K562 (cell line): ENCODE measurements around the gene DCAF17. TPM values are rescaled to one million over a fixed set of nuclear protein-coding genes. Genes with fewer than 3 reads are reported as not detected.

ENCODE experiments used
- ARHGAP35 ChIP-seq: fragments of 450-650 bp; IDR thresholded peaks from 2 replicates; pipeline ENCODE4 v1.6.1; 2018; ENCODE audit not compliant: partially characterized antibody
- BDP1 ChIP-seq: IDR thresholded peaks from 3 replicates; pipeline ENCODE4 v1.6.1; 2011; ENCODE audit not compliant: insufficient read length, insufficient read depth
- CBFA2T2 ChIP-seq: fragments of 450-650 bp; conservative IDR thresholded peaks from 2 replicates; pipeline ENCODE4 v1.6.1; 2017; ENCODE audit warnings: mild to moderate bottlenecking
- CSDE1 ChIP-seq, 2 experiments: fragments of 450-650 bp; IDR thresholded peaks; 2 replicates each; pipeline ENCODE4 v1.6.1; 2016; ENCODE audit warnings: mild to moderate bottlenecking in 1 of 2
- CTBP1 ChIP-seq: fragments of 450-650 bp; IDR thresholded peaks from 2 replicates; pipeline ENCODE4 v1.6.1; 2016; ENCODE audit warnings: borderline replicate concordance
- DNMT1 ChIP-seq: fragments of 450-650 bp; IDR thresholded peaks from 2 replicates; pipeline ENCODE4 v1.6.1; 2016; ENCODE audit warnings: antibody characterized with exemption, mild to moderate bottlenecking
- GTF2F1 ChIP-seq: IDR thresholded peaks from 2 replicates; pipeline ENCODE4 v1.6.1; 2011; ENCODE audit warnings: low read depth, low read length, improper control_type of control experiment
- HDAC6 ChIP-seq: IDR thresholded peaks from 2 replicates; pipeline ENCODE4 v1.6.1; 2012; ENCODE audit warnings: low read depth, mild to moderate bottlenecking, control low read depth, inconsistent platforms, low read length, moderate library complexity
- HEY1 ChIP-seq: fragments of 250-450 bp; sonication (Bioruptor Pico); IDR thresholded peaks from 2 replicates; pipeline ENCODE4 v1.5.0; 2020; ENCODE audit warnings: mild to moderate bottlenecking, moderate library complexity, borderline replicate concordance
- HIVEP1 ChIP-seq: fragments of 250-450 bp; sonication (Bioruptor Pico); IDR thresholded peaks from 2 replicates; pipeline ENCODE4 v1.4.0; 2020; ENCODE audit warnings: mild to moderate bottlenecking
- HMG20A ChIP-seq: fragments of 450-650 bp; formaldehyde crosslinking; conservative IDR thresholded peaks from 2 replicates; pipeline ENCODE4 v1.4.0; 2020; ENCODE audit warnings: mild to moderate bottlenecking, mixed read lengths
- HMGN3 ChIP-seq: IDR thresholded peaks from 2 replicates; pipeline ENCODE4 v1.6.1; 2011; ENCODE audit warnings: borderline replicate concordance, low read depth, mild to moderate bottlenecking, mixed read lengths, low read length; ENCODE audit not compliant: insufficient read length; ENCODE audit errors: extremely low read depth
- JUNB ChIP-seq: fragments of 450-650 bp; formaldehyde crosslinking; conservative IDR thresholded peaks from 2 replicates; pipeline ENCODE4 v1.4.0; 2020; ENCODE audit warnings: mild to moderate bottlenecking
- KAT8 ChIP-seq: fragments of 450-650 bp; IDR thresholded peaks from 2 replicates; pipeline ENCODE4 v1.6.1; 2016; ENCODE audit warnings: low read depth, mild to moderate bottlenecking
- KLF13 ChIP-seq: fragments of 450-650 bp; IDR thresholded peaks from 2 replicates; pipeline ENCODE4 v1.6.1; 2016; ENCODE audit warnings: missing genetic modification characterization, low read depth, mild to moderate bottlenecking, missing compliant biosample characterization, moderate library complexity, borderline replicate concordance
- MCM7 ChIP-seq, 2 experiments: fragments of 450-650 bp; IDR thresholded peaks; 2 replicates each; pipeline ENCODE4 v1.6.1; 2016 to 2018
- NEUROD1 ChIP-seq: fragments of 150-350 bp; IDR thresholded peaks from 2 replicates; pipeline ENCODE4 v1.6.1; 2014; ENCODE audit warnings: borderline replicate concordance, low read length, low read depth; ENCODE audit not compliant: partially characterized antibody
- NFE2 ChIP-seq: IDR thresholded peaks from 2 replicates; pipeline ENCODE4 v1.6.1; 2014; ENCODE audit warnings: antibody characterized with exemption, low read depth
- POLR3A ChIP-seq: IDR thresholded peaks from 2 replicates; pipeline ENCODE4 v1.6.1; 2011; ENCODE audit warnings: borderline replicate concordance, mild to moderate bottlenecking, moderate library complexity; ENCODE audit not compliant: insufficient read length, insufficient read depth; ENCODE audit errors: extremely low read depth
- PRMT5 ChIP-seq: sonication (generic); formaldehyde crosslinking; IDR thresholded peaks from 2 replicates; pipeline ENCODE4 v1.5.0; 2020; ENCODE audit warnings: missing genetic modification reagents
- RBM14 ChIP-seq: fragments of 200-400 bp; formaldehyde crosslinking; IDR thresholded peaks from 2 replicates; pipeline ENCODE4 v1.6.1; 2018; ENCODE audit warnings: low read depth, mild to moderate bottlenecking, low read length, moderate library complexity, borderline replicate concordance; ENCODE audit not compliant: insufficient read depth
- RFX5 ChIP-seq: IDR thresholded peaks from 2 replicates; pipeline ENCODE4 v1.6.1; 2011; ENCODE audit warnings: low read depth, mild to moderate bottlenecking, improper control_type of control experiment, low read length
- SIN3B ChIP-seq: fragments of 450-650 bp; IDR thresholded peaks from 2 replicates; pipeline ENCODE4 v1.6.1; 2017; ENCODE audit warnings: low read depth, mild to moderate bottlenecking, moderate library complexity
- TBL1XR1 ChIP-seq, 2 experiments: IDR thresholded peaks; 2 replicates each; pipeline ENCODE4 v1.6.1; 2012; ENCODE audit warnings: improper control_type of control experiment in 2 of 2, low read length in 2 of 2, mild to moderate bottlenecking in 1 of 2
- TCF3 ChIP-seq: sonication (generic); formaldehyde crosslinking; IDR thresholded peaks from 2 replicates; pipeline ENCODE4 v1.4.0; 2020; ENCODE audit warnings: mild to moderate bottlenecking, missing genetic modification reagents
- ZC3H11A ChIP-seq: IDR thresholded peaks from 2 replicates; pipeline ENCODE4 v1.6.1; 2012; ENCODE audit warnings: low read depth, low read length, improper control_type of control experiment
- polyA plus RNA-seq, 8 experiments: library from polyadenylated mRNA; depleted of rRNA in 4 of 8; stranded (reverse) in 5 of 8; unstranded in 3 of 8; fragments of >200 nt; fragmentation: Nextera tagmentation in 2 of 8; fragmentation: Illumina TruSeq in 1 of 8; extraction: Ambion mirVana in 2 of 8; extraction: Trizol in 1 of 8; gene quantifications; 2 replicates each; pipeline versions ENCODE4 v1.2.1 to v1.2.3, GENCODE V29; 2011 to 2014; ENCODE audit warnings: inconsistent platforms in 1 of 8, missing spikeins in 1 of 8
- total RNA-seq, 7 experiments: library from RNA; depleted of rRNA in 6 of 7; stranded (reverse); fragments of >200 nt in 6 of 7; fragmentation: Illumina TruSeq in 2 of 7; extraction: Trizol in 2 of 7; gene quantifications; 2 replicates each; pipeline versions ENCODE4 v1.2.1 to v1.2.3, GENCODE V29; 2011 to 2021; ENCODE audit warnings: low replicate concordance in 1 of 7
- TF ChIP-seq, protein P1 (sequence below): IDR thresholded peaks from 2 replicates; pipeline ENCODE4 v1.6.1; 2012; ENCODE audit warnings: low read depth, low read length, improper control_type of control experiment, borderline replicate concordance
- TF ChIP-seq, protein P2 (sequence below): fragments of 450-650 bp; IDR thresholded peaks from 2 replicates; pipeline ENCODE4 v1.6.1; 2016; ENCODE audit warnings: antibody characterized with exemption
- TF ChIP-seq, protein P3 (sequence below): fragments of 250-450 bp; sonication (Bioruptor Pico); IDR thresholded peaks from 2 replicates; pipeline ENCODE4 v1.8.0; 2021; ENCODE audit warnings: moderate library complexity, mild to moderate bottlenecking, inconsistent platforms

DCAF17 gene
- total and polyA plus RNA-seq, 9 of the 15 experiments (the other 6 are each of a cell fraction or from before 2014, with no cell fraction given) = 10.0 to 38.5 (median 27.1) TPM

GRCh38 chr2:171521361-171522051 lies 87.5 kb downstream of the DCAF17 start (continued):
- no peak for TF ChIP-seq HMGN3
- TF ChIP-seq HEY1 (CRISPR knock-in tag) = no peak
- 0 out of 4 replicates have a peak, but pooled peaks of 1 of the 2 experiments have one; percentile 32 for TF ChIP-seq CSDE1 (IDR thresholded peaks at IDR 0.05)
- TF ChIP-seq, protein P1, sequence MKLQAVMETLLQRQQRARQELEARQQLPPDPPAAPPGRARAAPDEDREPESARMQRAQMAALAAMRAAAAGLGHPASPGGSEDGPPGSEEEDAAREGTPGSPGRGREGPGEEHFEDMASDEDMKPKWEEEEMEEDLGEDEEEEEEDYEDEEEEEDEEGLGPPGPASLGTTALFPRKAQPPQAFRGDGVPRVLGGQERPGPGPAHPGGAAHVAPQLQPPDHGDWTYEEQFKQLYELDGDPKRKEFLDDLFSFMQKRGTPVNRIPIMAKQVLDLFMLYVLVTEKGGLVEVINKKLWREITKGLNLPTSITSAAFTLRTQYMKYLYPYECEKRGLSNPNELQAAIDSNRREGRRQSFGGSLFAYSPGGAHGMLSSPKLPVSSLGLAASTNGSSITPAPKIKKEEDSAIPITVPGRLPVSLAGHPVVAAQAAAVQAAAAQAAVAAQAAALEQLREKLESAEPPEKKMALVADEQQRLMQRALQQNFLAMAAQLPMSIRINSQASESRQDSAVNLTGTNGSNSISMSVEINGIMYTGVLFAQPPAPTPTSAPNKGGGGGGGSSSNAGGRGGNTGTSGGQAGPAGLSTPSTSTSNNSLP = peak; percentile 21; the same call in 1 of the 2 replicates
- TF ChIP-seq RBM14 = no peak
- no peak for TF ChIP-seq KAT8
- TF ChIP-seq HIVEP1 = no peak
- no peak for TF ChIP-seq TBL1XR1 (IDR thresholded peaks at IDR 0.05; ENCODE audit: low read length in 2 of 2)
- no peak for TF ChIP-seq SIN3B
- no peak for TF ChIP-seq DNMT1
- TF ChIP-seq PRMT5 (CRISPR knock-in tag) = no peak
- TF ChIP-seq JUNB (CRISPR knock-in tag) = no peak
- TF ChIP-seq POLR3A = no peak
- no peak for TF ChIP-seq NFE2
- TF ChIP-seq NEUROD1 = no peak
- no peak for TF ChIP-seq HMG20A (CRISPR knock-in tag)
- peak; percentile 42; the same call in 1 of the 2 replicates for TF ChIP-seq TCF3 (CRISPR knock-in tag)
- no peak for TF ChIP-seq HDAC6
- no peak for TF ChIP-seq GTF2F1
- peak; percentile 48 for TF ChIP-seq CBFA2T2
- TF ChIP-seq KLF13 (tag) = no peak
- TF ChIP-seq, protein P2, sequence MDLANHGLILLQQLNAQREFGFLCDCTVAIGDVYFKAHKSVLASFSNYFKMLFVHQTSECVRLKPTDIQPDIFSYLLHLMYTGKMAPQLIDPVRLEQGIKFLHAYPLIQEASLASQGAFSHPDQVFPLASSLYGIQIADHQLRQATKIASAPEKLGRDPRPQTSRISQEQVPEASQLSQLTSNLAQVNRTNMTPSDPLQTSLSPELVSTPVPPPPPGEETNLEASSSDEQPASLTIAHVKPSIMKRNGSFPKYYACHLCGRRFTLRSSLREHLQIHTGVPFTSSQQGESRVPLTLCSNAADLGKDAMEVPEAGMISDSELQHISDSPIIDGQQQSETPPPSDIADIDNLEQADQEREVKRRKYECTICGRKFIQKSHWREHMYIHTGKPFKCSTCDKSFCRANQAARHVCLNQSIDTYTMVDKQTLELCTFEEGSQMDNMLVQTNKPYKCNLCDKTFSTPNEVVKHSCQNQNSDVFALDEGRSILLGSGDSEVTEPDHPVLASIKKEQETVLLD = no peak
- TF ChIP-seq ARHGAP35 = no peak
- no peak for TF ChIP-seq BDP1
- no peak for TF ChIP-seq MCM7 (IDR thresholded peaks at IDR 0.05)
- TF ChIP-seq, protein P3, sequence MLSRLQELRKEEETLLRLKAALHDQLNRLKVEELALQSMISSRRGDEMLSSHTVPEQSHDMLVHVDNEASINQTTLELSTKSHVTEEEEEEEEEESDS = no peak
- TF ChIP-seq ZC3H11A = no peak
- no peak for TF ChIP-seq CTBP1
- TF ChIP-seq RFX5 = no peak
